ENCODE data around the gene KIF12. TPM values are rescaled to one million over a fixed set of nuclear protein-coding genes. Genes with fewer than 3 reads are reported as not detected.
"Not testable (repeated sequence)": the region's sequence is repeated elsewhere in the genome, so short reads cannot be mapped to it uniquely, and the experiment has no call there.

KIF12 gene
- total and polyA plus RNA-seq, 3 experiments from 2014 or later, result not detected

GRCh38 chr9:114137831-114138230, 38.7 kb upstream of the KIF12 start:
- no peak overlapping the region for H3K4me3 Mint-ChIP-seq
- ChIA-PET POLR2A (no interaction called here), CTCF (interaction anchor here (2.1 kb wide), 1 partner anchor 18 kb away, joined by 7 read pairs; the partner anchor contains the start of gene COL27A1)

GRCh38 chr9:114134827-114135396, 35.8 kb upstream of the KIF12 start:
- no peak overlapping the region for H3K27ac ChIP-seq (ENCODE audit: low read depth, low read length)
- Mint-ChIP-seq H3K27me3 (peaks cover 10 to 35% of the 10 kb centered on the region in 2 donors), H3K4me1 (no peaks in the 10 kb centered on the region), H3K4me3 (no peak overlapping the region), H3K36me3 (no peaks in the 10 kb centered on the region), H3K9me3 (no peaks in the 10 kb centered on the region), H3K27ac (no peak overlapping the region)
- CTCF ChIA-PET, result no interaction called here
- no peak for DNase-seq
- no peaks in the 10 kb centered on the region for H3K36me3 ChIP-seq (ENCODE audit: insufficient read depth, low read length)
- POLR2A ChIA-PET, result no interaction called here
- H3K27me3 ChIP-seq (ENCODE audit: insufficient read depth, low read length, poor library complexity, severe bottlenecking), result no peaks in the 10 kb centered on the region
- H3K4me3 ChIP-seq (ENCODE audit: low read length), result no peak overlapping the region
- H3K9me3 ChIP-seq (ENCODE audit: low read length), result no peaks in the 10 kb centered on the region
- H3K4me1 ChIP-seq (ENCODE audit: insufficient read depth, low read length), result no peaks in the 10 kb centered on the region

More at GRCh38 chr9:114137831-114138230, 38.7 kb upstream of the KIF12 start:
- peaks cover 12 to 32% of the 10 kb centered on the region in 2 donors for H3K27me3 Mint-ChIP-seq
- DNase-seq, result no peak
- no peak overlapping the region for H3K27ac Mint-ChIP-seq
- H3K27ac ChIP-seq (ENCODE audit: low read depth, low read length), result no peak overlapping the region
- H3K4me3 ChIP-seq (ENCODE audit: low read length), result no peak overlapping the region
- H3K36me3 ChIP-seq (ENCODE audit: insufficient read depth, low read length), result no peaks in the 10 kb centered on the region
- H3K4me1 ChIP-seq (ENCODE audit: insufficient read depth, low read length), result no peaks in the 10 kb centered on the region
- no peaks in the 10 kb centered on the region for H3K36me3 Mint-ChIP-seq
- no peaks in the 10 kb centered on the region for H3K27me3 ChIP-seq (ENCODE audit: insufficient read depth, low read length, poor library complexity, severe bottlenecking)
- H3K9me3 ChIP-seq (ENCODE audit: low read length), result no peaks in the 10 kb centered on the region
- no peaks in the 10 kb centered on the region for H3K4me1 Mint-ChIP-seq
- H3K9me3 Mint-ChIP-seq, result no peaks in the 10 kb centered on the region

- H3K9me3 ChIP-seq (ENCODE audit: low read length), result no peaks in the 10 kb centered on the region
- POLR2A ChIA-PET, result no interaction called here
- no peak overlapping the region for H3K4me3 ChIP-seq (ENCODE audit: low read length)
- Mint-ChIP-seq H3K27ac (no peak overlapping the region), H3K4me3 (no peak overlapping the region), H3K27me3 (peaks cover 22 to 43% of the 10 kb centered on the region in 2 donors), H3K36me3 (peaks cover 0 to 7% (median 0%) of the 10 kb centered on the region in 3 donors), H3K4me1 (no peaks in the 10 kb centered on the region), H3K9me3 (peaks cover 0 to 10% (median 7%) of the 10 kb centered on the region in 5 donors)
- no peak overlapping the region for H3K27ac ChIP-seq (ENCODE audit: low read depth, low read length)
- no peaks in the 10 kb centered on the region for H3K27me3 ChIP-seq (ENCODE audit: insufficient read depth, low read length, poor library complexity, severe bottlenecking)
- no peaks in the 10 kb centered on the region for H3K4me1 ChIP-seq (ENCODE audit: insufficient read depth, low read length)
- DNase-seq, result no peak
- H3K36me3 ChIP-seq (ENCODE audit: insufficient read depth, low read length), result no peaks in the 10 kb centered on the region
- CTCF ChIA-PET, result no interaction called here
Measured at GRCh38 chr9:114132550-114132918, 33.4 kb upstream of the KIF12 start.

GRCh38 chr9:114131808-114132549, 32.9 kb upstream of the KIF12 start:
- Histone ChIP-seq H3K9me3 (ENCODE audit: low read length) (no peaks in the 10 kb centered on the region), H3K36me3 (ENCODE audit: insufficient read depth, low read length) (no peaks in the 10 kb centered on the region), H3K27ac (ENCODE audit: low read depth, low read length) (no peak overlapping the region), H3K27me3 (ENCODE audit: insufficient read depth, low read length, poor library complexity, severe bottlenecking) (no peaks in the 10 kb centered on the region), H3K4me1 (ENCODE audit: insufficient read depth, low read length) (no peaks in the 10 kb centered on the region), H3K4me3 (ENCODE audit: low read length) (no peak overlapping the region)
- H3K27ac Mint-ChIP-seq, result no peak overlapping the region
- H3K9me3 Mint-ChIP-seq, result peaks cover 0 to 16% (median 10%) of the 10 kb centered on the region in 5 donors
- ChIA-PET POLR2A (no interaction called here), CTCF (no interaction called here)
- no peak overlapping the region for H3K4me3 Mint-ChIP-seq
- no peaks in the 10 kb centered on the region for H3K4me1 Mint-ChIP-seq
- no peak for DNase-seq
- peaks cover 22 to 43% of the 10 kb centered on the region in 2 donors for H3K27me3 Mint-ChIP-seq
- peaks cover 0 to 7% (median 0%) of the 10 kb centered on the region in 3 donors for H3K36me3 Mint-ChIP-seq

- Histone ChIP-seq H3K27me3 (ENCODE audit: insufficient read depth, low read length, poor library complexity, severe bottlenecking) (no peaks in the 10 kb centered on the region), H3K9me3 (ENCODE audit: low read length) (no peaks in the 10 kb centered on the region), H3K27ac (ENCODE audit: low read depth, low read length) (no peak overlapping the region), H3K4me1 (ENCODE audit: insufficient read depth, low read length) (no peaks in the 10 kb centered on the region), H3K36me3 (ENCODE audit: insufficient read depth, low read length) (no peaks in the 10 kb centered on the region), H3K4me3 (ENCODE audit: low read length) (no peak overlapping the region)
- DNase-seq, result no peak
- POLR2A ChIA-PET, result no interaction called here
- H3K4me1 Mint-ChIP-seq, result no peaks in the 10 kb centered on the region
- no peak overlapping the region for H3K27ac Mint-ChIP-seq
- CTCF ChIA-PET, result interaction anchor here (1.0 kb wide), 1 partner anchor 48 kb away, joined by 3 read pairs; no protein-coding TSS in a partner anchor
- H3K4me3 Mint-ChIP-seq, result no peak overlapping the region
- peaks cover 0 to 16% (median 10%) of the 10 kb centered on the region in 5 donors for H3K9me3 Mint-ChIP-seq
- H3K27me3 Mint-ChIP-seq, result peaks cover 22 to 42% of the 10 kb centered on the region in 2 donors
- peaks cover 0 to 7% (median 0%) of the 10 kb centered on the region in 3 donors for H3K36me3 Mint-ChIP-seq
Measured at GRCh38 chr9:114130624-114131277, 31.7 kb upstream of the KIF12 start.

- peaks cover 22 to 46% of the 10 kb centered on the region in 2 donors for H3K27me3 Mint-ChIP-seq
- CTCF ChIA-PET, result interaction anchor here (1.0 kb wide), 1 partner anchor 47 kb away, joined by 3 read pairs; no protein-coding TSS in a partner anchor
Measured at GRCh38 chr9:114130141-114130540, 31.0 kb upstream of the KIF12 start.

GRCh38 chr9:114128759-114129158, 29.7 kb upstream of the KIF12 start:
- H3K9me3 ChIP-seq (ENCODE audit: low read length); H3K36me3 Mint-ChIP-seq; H3K36me3 ChIP-seq (ENCODE audit: insufficient read depth, low read length); H3K4me3 Mint-ChIP-seq; DNase-seq; H3K27ac Mint-ChIP-seq; H3K27me3 ChIP-seq (ENCODE audit: insufficient read depth, low read length, poor library complexity, severe bottlenecking); H3K27ac ChIP-seq (ENCODE audit: low read depth, low read length); H3K4me1 Mint-ChIP-seq; H3K4me1 ChIP-seq (ENCODE audit: insufficient read depth, low read length); H3K4me3 ChIP-seq (ENCODE audit: low read length); CTCF ChIA-PET: not testable (repeated sequence)
- POLR2A ChIA-PET, result interaction anchor here (0.7 kb wide), 1 partner anchor 495 kb away, joined by 5 read pairs; no protein-coding TSS in a partner anchor
- peaks cover 0 to 16% (median 10%) of the 10 kb centered on the region in 5 donors for H3K9me3 Mint-ChIP-seq
- peaks cover 22 to 46% of the 10 kb centered on the region in 2 donors for H3K27me3 Mint-ChIP-seq

More at GRCh38 chr9:114130141-114130540, 31.0 kb upstream of the KIF12 start:
- DNase-seq, result no peak
- no peaks in the 10 kb centered on the region for H3K9me3 ChIP-seq (ENCODE audit: low read length)
- no peaks in the 10 kb centered on the region for H3K4me1 ChIP-seq (ENCODE audit: insufficient read depth, low read length)
- H3K4me3 ChIP-seq (ENCODE audit: low read length), result no peak overlapping the region
- H3K36me3 ChIP-seq (ENCODE audit: insufficient read depth, low read length), result no peaks in the 10 kb centered on the region
- H3K27ac Mint-ChIP-seq, result no peak overlapping the region
- H3K9me3 Mint-ChIP-seq, result peaks cover 0 to 16% (median 10%) of the 10 kb centered on the region in 5 donors
- no peak overlapping the region for H3K4me3 Mint-ChIP-seq
- H3K4me1 Mint-ChIP-seq, result no peaks in the 10 kb centered on the region
- no peak overlapping the region for H3K27ac ChIP-seq (ENCODE audit: low read depth, low read length)
- H3K36me3 Mint-ChIP-seq, result peaks cover 0 to 7% (median 0%) of the 10 kb centered on the region in 3 donors
- H3K27me3 ChIP-seq (ENCODE audit: insufficient read depth, low read length, poor library complexity, severe bottlenecking), result no peaks in the 10 kb centered on the region
- POLR2A ChIA-PET, result no interaction called here
